SJSA1 (cell line): Measurements from ENCODE around the gene HBS1L. TPM values are rescaled to one million over a fixed set of nuclear protein-coding genes. Genes with fewer than 3 reads are reported as not detected.

Experiments used
- DNase-seq, 2 experiments: peaks; one replicate each; pipeline ENCODE4 v3.0.0-alpha.2; 2015 to 2020; ENCODE audit warnings: low spot score in 2 of 2, low read depth in 1 of 2
- H3K27ac ChIP-seq: fragments of 250-450 bp; sonication (Bioruptor Pico); 2 replicates; pipeline ENCODE4 v1.5.1; 2020; ENCODE audit warnings: mild to moderate bottlenecking, moderate library complexity
- H3K27me3 ChIP-seq: fragments of 250-450 bp; sonication (Bioruptor Pico); replicated peaks from 2 replicates; pipeline ENCODE4 v1.5.1; 2020; ENCODE audit warnings: mild to moderate bottlenecking, moderate library complexity
- H3K36me3 ChIP-seq: fragments of 250-450 bp; sonication (Bioruptor Pico); 2 replicates; pipeline ENCODE4 v1.5.1; 2020; ENCODE audit warnings: mild to moderate bottlenecking
- H3K4me1 ChIP-seq: fragments of 250-450 bp; sonication (Bioruptor Pico); replicated peaks from 2 replicates; pipeline ENCODE4 v1.6.1; 2021; ENCODE audit warnings: mild to moderate bottlenecking
- H3K4me3 ChIP-seq: fragments of 250-450 bp; sonication (Bioruptor Pico); 2 replicates; pipeline ENCODE4 v1.5.1; 2020; ENCODE audit warnings: mild to moderate bottlenecking
- H3K9me3 ChIP-seq: fragments of 250-450 bp; sonication (Bioruptor Pico); replicated peaks from 2 replicates; pipeline ENCODE4 v1.5.1; 2020; ENCODE audit warnings: mild to moderate bottlenecking
- total RNA-seq: library from RNA; depleted of rRNA; stranded (reverse); fragments of >200 nt; shearing (Covaris generic); gene quantifications from 2 replicates; pipeline ENCODE4 v1.2.3, GENCODE V29; 2014

The HBS1L gene
- total RNA-seq, 1 experiment from 2014 or later: 154 TPM

DNA sequence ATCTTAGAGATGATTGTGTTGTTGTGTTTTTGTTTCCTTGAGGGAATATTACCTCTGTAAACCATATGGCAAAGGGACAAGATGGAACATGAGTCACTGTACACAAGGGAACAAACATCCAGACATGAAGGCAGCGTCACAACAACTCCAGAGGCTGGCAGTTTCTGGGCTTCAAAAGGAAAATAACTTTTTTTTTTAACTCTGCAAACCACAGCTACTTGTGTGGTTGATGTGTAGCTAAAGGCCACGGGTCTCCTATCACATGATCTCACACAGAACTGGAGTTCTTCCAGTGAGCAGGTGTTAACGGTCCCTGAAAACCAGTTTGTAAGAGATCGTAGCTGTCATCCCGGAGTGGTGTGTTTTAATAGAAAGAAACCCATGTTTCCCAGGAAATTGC is 33.2 kb upstream of the HBS1L start:
- Histone ChIP-seq H3K4me3 (no peak overlapping the region), H3K9me3 (no peaks in the 10 kb centered on the region), H3K27me3 (peaks cover 3% of the 10 kb centered on the region; the same call in 1 of the 2 replicates), H3K27ac (no peak overlapping the region), H3K4me1 (no peaks in the 10 kb centered on the region), H3K36me3 (no peaks in the 10 kb centered on the region)
- no peak for DNase-seq

DNA sequence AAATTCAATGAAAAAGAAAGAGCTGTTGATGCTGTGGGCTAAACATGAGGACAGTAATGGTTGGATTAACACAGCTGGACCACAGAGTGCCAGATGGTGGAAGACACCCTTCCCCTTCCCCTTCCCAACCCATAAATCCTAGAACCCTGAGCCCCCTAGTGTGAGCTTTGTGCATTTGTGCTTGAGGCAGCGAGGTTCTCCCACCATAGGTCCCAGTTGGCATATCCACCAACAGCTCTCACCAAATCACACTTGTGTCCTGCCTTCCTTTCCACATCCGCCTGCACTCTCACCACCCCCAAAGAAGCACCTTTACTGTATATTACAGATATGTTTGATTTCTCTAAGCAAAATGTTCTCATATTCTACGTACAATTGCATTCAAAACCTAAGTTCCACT is 32.8 kb upstream of the HBS1L start:
- Histone ChIP-seq H3K4me3 (no peak overlapping the region), H3K27me3 (peaks cover 3% of the 10 kb centered on the region; the same call in 1 of the 2 replicates), H3K27ac (no peak overlapping the region), H3K4me1 (no peaks in the 10 kb centered on the region), H3K36me3 (no peaks in the 10 kb centered on the region), H3K9me3 (no peaks in the 10 kb centered on the region)
- no peak for DNase-seq

DNA sequence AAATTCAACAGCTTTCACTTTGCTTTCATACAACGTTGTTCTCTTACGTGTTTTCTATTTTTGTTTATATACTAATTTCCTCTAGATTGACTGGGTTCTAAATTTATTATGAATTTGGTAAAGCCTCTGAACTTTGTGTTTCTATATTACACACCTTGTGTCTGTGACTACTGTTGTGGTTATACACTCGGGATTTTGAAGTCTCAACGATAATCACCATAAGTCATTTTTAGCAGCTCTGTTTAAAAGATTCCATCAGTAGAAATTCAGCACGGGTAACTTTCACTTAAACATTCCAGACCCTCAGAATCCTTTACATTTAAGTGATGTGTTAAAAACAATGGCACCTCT is 31.8 kb upstream of the HBS1L start:
- Histone ChIP-seq H3K4me3 (no peak overlapping the region), H3K9me3 (no peaks in the 10 kb centered on the region)
- no peak for DNase-seq

DNA sequence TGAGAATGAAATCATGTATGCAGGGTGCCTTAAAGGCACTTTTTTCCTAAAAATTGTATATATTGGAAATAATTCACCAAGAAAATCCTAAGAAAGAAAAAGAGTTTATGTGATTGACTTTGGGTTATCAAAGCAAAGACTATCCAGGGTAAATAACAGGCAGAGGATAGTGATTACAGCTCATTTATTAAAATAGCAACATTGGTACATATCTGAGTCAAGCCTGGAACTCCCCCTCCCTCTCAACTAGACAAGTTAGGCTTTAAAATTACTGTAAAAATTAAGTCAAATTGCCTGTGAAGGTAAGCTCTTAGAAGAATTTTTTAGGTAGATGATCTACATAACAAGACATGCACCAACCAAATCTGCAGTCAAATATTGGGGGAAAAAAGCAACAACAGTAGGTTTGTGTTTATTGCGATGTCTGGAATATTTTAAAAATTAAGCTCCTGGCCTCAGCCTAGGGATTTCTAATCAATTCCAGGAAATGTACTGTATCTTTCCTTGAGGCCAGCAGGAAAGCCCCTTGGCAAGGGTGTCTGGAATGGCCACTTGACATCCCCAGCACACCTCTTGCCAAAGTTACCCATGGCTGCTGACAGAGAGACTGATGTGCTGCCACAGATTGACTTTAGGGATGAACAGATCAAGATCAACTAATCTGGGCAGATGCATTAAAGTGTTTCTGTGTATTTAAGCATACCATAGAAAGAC is 31.2 kb upstream of the HBS1L start:
- no peaks in the 10 kb centered on the region for H3K36me3 ChIP-seq
- DNase-seq: no peak
- no peak overlapping the region for H3K27ac ChIP-seq
- no peaks in the 10 kb centered on the region for H3K9me3 ChIP-seq
- H3K4me3 ChIP-seq: no peak overlapping the region
- no peaks in the 10 kb centered on the region for H3K27me3 ChIP-seq
- no peaks in the 10 kb centered on the region for H3K4me1 ChIP-seq

More for the DNA sequence above, 31.8 kb upstream of the HBS1L start:
- Histone ChIP-seq H3K36me3 (no peaks in the 10 kb centered on the region), H3K27me3 (peaks cover 3% of the 10 kb centered on the region; the same call in 1 of the 2 replicates), H3K4me1 (no peaks in the 10 kb centered on the region), H3K27ac (no peak overlapping the region)

DNA sequence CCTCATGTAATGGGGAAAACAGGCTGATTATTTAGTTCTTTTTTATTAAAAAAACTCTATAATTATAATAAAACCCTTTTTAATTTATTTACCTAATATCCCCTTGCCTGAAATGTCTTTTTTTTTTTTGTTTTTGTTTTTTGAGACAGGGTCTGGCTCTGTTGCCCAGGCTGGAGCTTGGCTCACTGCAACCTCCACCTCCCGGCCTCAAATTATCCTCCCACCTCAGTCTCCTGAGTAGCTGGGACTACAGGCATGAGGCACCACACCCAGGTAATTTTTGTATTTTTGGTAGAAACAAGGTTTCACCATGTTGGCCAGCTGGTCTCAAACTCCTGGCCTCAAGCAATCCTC is 30.3 kb upstream of the HBS1L start:
- no peak overlapping the region for H3K4me3 ChIP-seq
- H3K9me3 ChIP-seq: no peaks in the 10 kb centered on the region
- no peaks in the 10 kb centered on the region for H3K4me1 ChIP-seq
- H3K36me3 ChIP-seq: no peaks in the 10 kb centered on the region
- no peak overlapping the region for H3K27ac ChIP-seq
- DNase-seq: no peak
- H3K27me3 ChIP-seq: no peaks in the 10 kb centered on the region

DNA sequence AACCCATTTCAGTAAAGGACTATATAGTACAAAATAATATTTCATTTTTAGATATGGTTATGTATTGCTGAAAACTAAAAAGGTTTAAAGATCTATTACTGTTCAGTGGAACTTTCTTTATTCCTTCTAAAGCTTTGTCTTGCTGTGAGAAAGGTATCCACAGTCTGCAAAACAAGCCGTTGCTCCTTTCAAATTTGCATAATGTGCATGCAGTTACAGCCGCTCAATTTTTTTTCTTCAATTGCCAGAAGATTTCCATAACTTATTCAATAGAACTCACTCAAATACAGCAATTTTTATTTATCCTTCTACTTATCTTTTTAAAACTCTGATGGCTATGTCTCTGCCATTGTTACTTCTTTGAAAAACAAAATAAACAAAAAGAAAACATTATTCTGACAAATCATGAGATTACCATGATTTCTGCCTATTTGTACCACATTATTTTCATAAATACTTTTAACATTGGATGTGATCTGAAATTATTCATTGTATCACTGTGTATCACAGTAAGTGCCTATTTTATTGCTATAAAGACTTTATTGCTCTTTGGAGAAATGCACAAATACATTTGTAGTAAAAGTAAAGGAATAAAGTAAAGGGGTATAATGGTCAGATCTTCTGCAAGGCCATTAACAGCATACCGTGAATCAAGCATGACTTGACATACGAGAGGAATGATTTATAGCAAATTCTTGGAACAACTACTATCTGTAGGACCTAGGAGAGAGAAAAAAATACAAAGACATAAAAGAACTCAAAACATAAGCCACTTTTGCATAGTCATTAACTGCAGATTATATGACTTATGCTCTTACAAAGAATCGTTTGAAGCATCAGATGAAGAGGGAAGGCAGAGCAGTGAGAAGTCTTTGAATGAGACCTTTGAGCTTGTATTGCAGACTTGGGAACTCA is 29.6 kb upstream of the HBS1L start:
- no peaks in the 10 kb centered on the region for H3K9me3 ChIP-seq
- no peaks in the 10 kb centered on the region for H3K27me3 ChIP-seq
- H3K4me1 ChIP-seq: no peaks in the 10 kb centered on the region
- H3K36me3 ChIP-seq: no peaks in the 10 kb centered on the region
- H3K4me3 ChIP-seq: no peak overlapping the region
- no peak overlapping the region for H3K27ac ChIP-seq
- no peak for DNase-seq

DNA sequence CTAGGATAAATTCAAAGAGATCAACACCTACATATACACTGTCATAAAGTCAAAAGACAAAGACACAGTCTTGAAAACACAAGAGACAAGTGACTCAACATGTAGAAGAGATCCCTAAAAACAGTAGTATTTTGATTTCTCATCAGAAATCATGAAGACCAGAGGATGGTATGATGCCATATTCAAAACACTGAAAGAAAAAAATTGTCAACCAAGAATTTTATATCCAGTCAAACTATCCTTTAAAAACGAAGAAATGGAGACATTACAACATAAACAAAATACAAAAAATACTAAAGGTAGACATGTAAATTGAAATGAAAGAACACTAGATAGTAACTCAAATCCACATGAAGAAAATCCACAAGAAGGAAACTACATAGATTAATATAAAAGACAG is 27.3 kb upstream of the HBS1L start:
- H3K9me3 ChIP-seq: no peaks in the 10 kb centered on the region
- H3K27me3 ChIP-seq: no peaks in the 10 kb centered on the region
- H3K4me3 ChIP-seq: no peak overlapping the region
- no peaks in the 10 kb centered on the region for H3K4me1 ChIP-seq
- H3K27ac ChIP-seq: no peak overlapping the region
- no peaks in the 10 kb centered on the region for H3K36me3 ChIP-seq
- DNase-seq: no peak

DNA sequence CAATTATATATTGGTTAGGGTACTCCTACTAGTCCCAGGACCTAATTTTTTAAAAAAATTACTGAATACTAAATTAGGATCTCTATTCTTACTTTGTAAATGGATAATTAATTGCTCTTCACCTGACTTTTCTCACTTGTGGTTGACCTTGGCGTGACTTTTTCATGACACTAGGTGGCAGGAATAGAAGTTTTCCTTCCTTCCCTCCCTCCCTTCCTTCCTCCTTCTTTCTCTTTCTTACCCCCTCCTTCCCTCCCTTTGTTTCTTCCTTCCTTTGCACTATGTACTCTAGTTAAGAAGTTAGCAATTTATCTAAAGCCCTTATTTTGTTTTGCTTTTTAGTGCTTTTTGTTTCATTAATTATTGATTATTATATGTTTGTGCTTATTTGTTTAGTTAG is 20.4 kb upstream of the HBS1L start:
- Histone ChIP-seq H3K27me3 (0 out of 2 replicates have a peak, but pooled peaks cover 2% of the 10 kb centered on the region), H3K36me3 (no peaks in the 10 kb centered on the region), H3K9me3 (no peaks in the 10 kb centered on the region), H3K4me3 (no peak overlapping the region), H3K4me1 (no peaks in the 10 kb centered on the region), H3K27ac (no peak overlapping the region)
- no peak for DNase-seq

DNA sequence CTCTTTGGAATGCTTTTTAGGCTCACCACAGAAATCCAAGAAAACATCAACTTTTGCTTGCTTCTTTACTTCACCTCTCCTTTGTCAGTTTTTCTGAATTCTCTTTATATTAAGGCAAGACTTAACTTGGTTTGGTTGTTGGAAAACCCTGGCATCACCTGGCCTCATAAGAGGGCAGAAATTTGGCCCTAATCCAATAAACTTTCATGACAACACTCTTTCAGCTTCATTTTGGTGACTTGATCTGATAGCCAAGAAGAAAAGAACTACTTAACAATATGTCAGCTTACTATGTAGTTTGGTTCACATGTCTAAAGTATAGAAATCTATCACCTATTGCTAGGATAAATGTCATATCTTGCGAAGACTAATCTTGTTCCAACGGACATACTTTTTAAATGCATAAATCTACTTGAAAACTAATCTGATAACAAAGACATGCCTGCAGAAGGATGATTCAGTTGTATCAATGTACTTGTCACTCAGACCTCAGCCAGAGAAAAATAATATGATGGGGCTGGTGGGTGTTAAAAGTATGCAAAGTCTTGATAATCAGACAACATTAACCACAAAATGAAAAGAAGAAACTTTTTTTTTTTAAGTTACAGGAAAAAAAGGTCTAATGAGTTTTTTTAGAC is 19.3 kb upstream of the HBS1L start:
- Histone ChIP-seq H3K9me3 (no peaks in the 10 kb centered on the region), H3K4me3 (no peak overlapping the region), H3K27me3 (peaks cover 6% of the 10 kb centered on the region; the same call in 1 of the 2 replicates), H3K4me1 (no peaks in the 10 kb centered on the region), H3K36me3 (no peaks in the 10 kb centered on the region), H3K27ac (no peak overlapping the region)
- DNase-seq: no peak

DNA sequence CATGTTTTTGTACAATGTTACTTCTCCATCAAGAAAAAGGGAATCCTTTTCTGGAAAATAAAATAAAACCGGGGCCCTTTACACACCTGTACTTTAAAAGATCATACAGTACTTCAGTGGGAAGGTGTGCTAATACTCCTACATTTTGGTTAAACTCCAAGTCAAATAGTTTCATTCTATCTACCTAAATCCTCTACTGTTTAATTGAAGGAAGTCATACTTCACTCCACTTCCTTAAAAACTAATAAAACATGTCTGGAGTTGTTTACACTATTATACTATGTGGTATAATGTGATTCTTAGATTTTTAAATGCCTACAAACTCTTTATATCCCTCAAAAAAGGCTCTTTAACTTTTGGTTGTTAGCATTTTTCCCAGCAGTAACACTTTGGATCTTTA is 18.6 kb upstream of the HBS1L start:
- H3K4me1 ChIP-seq: no peaks in the 10 kb centered on the region
- H3K27me3 ChIP-seq: peaks cover 6% of the 10 kb centered on the region; the same call in 1 of the 2 replicates
- no peak overlapping the region for H3K4me3 ChIP-seq
- no peaks in the 10 kb centered on the region for H3K36me3 ChIP-seq
- no peak overlapping the region for H3K27ac ChIP-seq
- H3K9me3 ChIP-seq: no peaks in the 10 kb centered on the region
- DNase-seq: no peak

DNA sequence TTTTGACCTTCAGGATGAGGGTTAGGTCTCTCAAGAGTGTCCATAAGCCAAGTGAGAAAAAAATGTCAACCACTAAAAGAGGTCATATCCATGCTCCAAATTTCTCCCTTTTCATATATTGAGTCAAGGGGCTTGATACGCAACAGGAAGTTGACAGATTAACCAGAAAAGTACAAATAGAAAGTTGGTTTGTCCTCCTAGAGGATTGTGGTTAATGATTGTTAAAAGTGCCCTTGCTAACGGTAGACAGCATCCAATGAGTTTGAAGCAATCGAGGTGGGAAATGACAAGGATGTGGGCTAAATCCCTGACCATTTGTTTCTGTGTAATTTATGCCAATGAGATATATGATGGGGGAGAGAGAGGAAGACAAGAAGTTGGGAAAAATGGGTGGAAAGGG is 18.1 kb upstream of the HBS1L start:
- no peak for DNase-seq
- no peak overlapping the region for H3K4me3 ChIP-seq

DNA sequence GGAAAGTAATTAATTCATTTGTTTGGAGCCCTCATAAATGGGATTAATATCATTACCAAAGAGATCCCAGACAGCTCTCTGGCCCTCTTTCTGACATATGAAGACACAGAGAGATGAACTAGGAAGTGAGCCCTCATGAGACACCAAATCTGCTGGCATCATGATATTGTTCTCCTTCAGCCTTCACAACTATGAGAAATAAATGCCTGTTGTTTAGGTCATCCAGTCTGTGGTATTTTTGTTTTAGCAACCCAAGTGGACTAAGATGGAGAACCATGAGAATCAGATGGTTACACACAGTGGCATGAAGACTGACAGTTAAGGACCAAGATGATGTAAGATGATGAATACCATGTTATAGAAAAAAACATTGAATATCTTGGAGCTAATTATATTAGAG is 16.9 kb upstream of the HBS1L start:
- Histone ChIP-seq H3K9me3 (no peaks in the 10 kb centered on the region), H3K4me1 (no peaks in the 10 kb centered on the region), H3K27ac (no peak overlapping the region), H3K4me3 (no peak overlapping the region), H3K36me3 (no peaks in the 10 kb centered on the region), H3K27me3 (peaks cover 6% of the 10 kb centered on the region; the same call in 1 of the 2 replicates)
- DNase-seq: no peak

More for the DNA sequence above, 18.1 kb upstream of the HBS1L start:
- Histone ChIP-seq H3K9me3 (no peaks in the 10 kb centered on the region), H3K27me3 (peaks cover 6% of the 10 kb centered on the region; the same call in 1 of the 2 replicates), H3K27ac (no peak overlapping the region), H3K4me1 (no peaks in the 10 kb centered on the region), H3K36me3 (no peaks in the 10 kb centered on the region)

DNA sequence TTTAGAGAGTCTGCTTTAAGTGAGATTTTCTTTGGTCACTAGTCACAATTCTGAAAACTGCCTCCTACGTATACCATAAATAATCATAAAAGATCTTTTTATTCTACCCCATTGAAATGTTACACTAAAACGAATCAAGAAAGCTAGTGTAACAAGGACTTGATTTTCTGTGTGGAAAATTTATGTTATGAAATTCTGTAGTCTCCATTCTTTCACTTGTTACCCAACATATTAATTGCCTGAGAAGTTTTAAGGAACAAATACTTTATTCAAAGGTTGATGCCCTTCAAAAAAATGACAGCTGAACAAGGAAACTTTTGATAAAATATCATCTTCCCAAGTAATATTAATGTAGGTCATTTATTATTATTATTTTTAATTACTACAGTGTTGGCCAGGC is 13.3 kb upstream of the HBS1L start:
- H3K4me3 ChIP-seq: no peak overlapping the region
- no peaks in the 10 kb centered on the region for H3K4me1 ChIP-seq
- H3K27me3 ChIP-seq: peaks cover 7% of the 10 kb centered on the region; the same call in 1 of the 2 replicates
- no peak overlapping the region for H3K27ac ChIP-seq
- no peaks in the 10 kb centered on the region for H3K9me3 ChIP-seq
- no peak for DNase-seq
- H3K36me3 ChIP-seq: no peaks in the 10 kb centered on the region

DNA sequence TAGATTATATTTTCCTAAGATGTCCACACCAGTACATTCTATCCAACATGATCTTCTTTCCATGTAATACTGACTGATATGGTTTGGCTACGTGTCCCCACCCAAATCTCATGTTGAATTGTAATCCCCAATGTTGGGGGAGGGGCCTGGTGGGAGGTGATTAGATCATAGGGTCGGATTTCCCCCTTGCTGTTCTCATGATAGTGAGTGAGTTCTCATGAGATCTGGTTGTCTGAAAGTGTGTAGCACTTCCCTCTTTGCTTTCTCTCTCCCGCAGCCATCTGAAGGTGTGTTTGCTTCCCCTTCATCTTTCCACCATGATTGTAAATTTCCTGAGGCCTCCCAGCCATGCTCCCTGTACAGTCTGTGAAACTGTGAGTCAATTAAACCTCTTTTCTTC is 12.2 kb upstream of the HBS1L start:
- Histone ChIP-seq H3K9me3 (no peaks in the 10 kb centered on the region), H3K36me3 (no peaks in the 10 kb centered on the region), H3K4me1 (no peaks in the 10 kb centered on the region)

More for the DNA sequence above, 12.2 kb upstream of the HBS1L start:
- Histone ChIP-seq H3K27ac (no peak overlapping the region), H3K27me3 (peaks cover 7% of the 10 kb centered on the region; the same call in 1 of the 2 replicates), H3K4me3 (no peak overlapping the region)
- DNase-seq: no peak
